Measurements from ENCODE around the gene AADACL4.
"Not testable (repeated sequence)": the region's sequence is repeated elsewhere in the genome, so short reads cannot be mapped to it uniquely, and the experiment has no call there.

Gene AADACL4

DNA sequence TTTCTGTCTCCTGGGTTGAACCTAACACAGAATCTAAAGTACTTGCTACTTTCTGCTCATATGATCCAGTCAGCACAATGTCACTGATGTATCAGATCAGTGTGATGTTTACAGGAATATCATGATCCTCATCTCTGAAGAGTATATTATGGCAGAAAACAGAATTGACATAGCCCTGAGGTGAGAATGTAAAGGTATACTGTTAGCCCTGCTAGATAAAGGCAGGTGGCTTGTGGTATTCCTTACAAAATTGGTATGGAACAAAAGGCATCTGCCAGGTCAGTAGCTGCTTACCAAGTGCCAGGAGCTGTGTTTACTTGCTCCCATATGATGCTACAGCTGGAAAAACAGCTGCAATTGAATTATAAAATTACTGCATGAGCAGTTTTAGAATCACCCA is 30.5 kb downstream of the AADACL4 start:
- Histone ChIP-seq H3K27me3 (ENCODE audit: control insufficient read depth, low read length) (no peaks in the 10 kb centered on the region), H3K9me2 (replicated peaks; ENCODE audit: control insufficient read depth, low read length) (no peaks in the 10 kb centered on the region), H3K4me3 (ENCODE audit: low read length) (no peak overlapping the region), H3K79me2 (ENCODE audit: control insufficient read depth, low read length) (no peaks in the 10 kb centered on the region), H3K4me1 (ENCODE audit: control insufficient read depth, low read length) (no peaks in the 10 kb centered on the region), H3F3A (ENCODE audit: control insufficient read depth, insufficient read depth) (no peaks in the 10 kb centered on the region), H3K9me3 (ENCODE audit: control insufficient read depth, insufficient read depth, low read length) (no peaks in the 10 kb centered on the region), H3K36me3 (ENCODE audit: control insufficient read depth, low read length) (no peaks in the 10 kb centered on the region), H3K4me2 (ENCODE audit: low read length) (no peak overlapping the region), H4K20me1 (ENCODE audit: control insufficient read depth, insufficient read depth, low read depth, low read length) (no peaks in the 10 kb centered on the region), H3K27ac (ENCODE audit: low read depth, low read length) (no peak overlapping the region)
- TF ChIP-seq, protein P1, sequence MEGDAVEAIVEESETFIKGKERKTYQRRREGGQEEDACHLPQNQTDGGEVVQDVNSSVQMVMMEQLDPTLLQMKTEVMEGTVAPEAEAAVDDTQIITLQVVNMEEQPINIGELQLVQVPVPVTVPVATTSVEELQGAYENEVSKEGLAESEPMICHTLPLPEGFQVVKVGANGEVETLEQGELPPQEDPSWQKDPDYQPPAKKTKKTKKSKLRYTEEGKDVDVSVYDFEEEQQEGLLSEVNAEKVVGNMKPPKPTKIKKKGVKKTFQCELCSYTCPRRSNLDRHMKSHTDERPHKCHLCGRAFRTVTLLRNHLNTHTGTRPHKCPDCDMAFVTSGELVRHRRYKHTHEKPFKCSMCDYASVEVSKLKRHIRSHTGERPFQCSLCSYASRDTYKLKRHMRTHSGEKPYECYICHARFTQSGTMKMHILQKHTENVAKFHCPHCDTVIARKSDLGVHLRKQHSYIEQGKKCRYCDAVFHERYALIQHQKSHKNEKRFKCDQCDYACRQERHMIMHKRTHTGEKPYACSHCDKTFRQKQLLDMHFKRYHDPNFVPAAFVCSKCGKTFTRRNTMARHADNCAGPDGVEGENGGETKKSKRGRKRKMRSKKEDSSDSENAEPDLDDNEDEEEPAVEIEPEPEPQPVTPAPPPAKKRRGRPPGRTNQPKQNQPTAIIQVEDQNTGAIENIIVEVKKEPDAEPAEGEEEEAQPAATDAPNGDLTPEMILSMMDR (IDR thresholded peaks at IDR 0.05; ENCODE audit: low read depth, low read length, poor library complexity, severe bottlenecking) = no peak

DNA sequence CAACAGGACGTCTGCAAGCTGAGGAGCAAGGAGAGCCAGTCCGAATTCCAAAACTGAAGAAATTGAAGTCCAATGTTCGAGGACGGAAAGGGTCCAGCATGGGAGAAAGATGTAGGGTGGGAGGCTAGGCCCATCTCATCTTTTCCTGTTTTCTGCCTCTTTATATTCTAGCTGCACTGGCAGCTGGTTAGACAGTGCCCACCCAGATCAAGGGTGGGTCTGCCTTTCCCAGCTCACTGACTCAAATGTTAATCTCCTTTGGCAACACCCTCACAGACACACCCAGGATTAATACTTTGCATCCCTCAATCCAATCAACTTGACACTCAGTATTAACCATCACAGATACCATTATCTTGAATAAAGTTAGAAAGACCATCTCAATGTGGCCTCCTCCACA is 32.2 kb downstream of the AADACL4 start:
- H3K9me2 ChIP-seq (replicated peaks; ENCODE audit: control insufficient read depth, low read length); H3K36me3 ChIP-seq (ENCODE audit: control insufficient read depth, low read length); H3K4me2 ChIP-seq (ENCODE audit: low read length); H3F3A ChIP-seq (ENCODE audit: control insufficient read depth, insufficient read depth); H3K79me2 ChIP-seq (ENCODE audit: control insufficient read depth, low read length); H3K9me3 ChIP-seq (ENCODE audit: control insufficient read depth, insufficient read depth, low read length); H3K27me3 ChIP-seq (ENCODE audit: control insufficient read depth, low read length); H3K4me1 ChIP-seq (ENCODE audit: control insufficient read depth, low read length); H3K27ac ChIP-seq (ENCODE audit: low read depth, low read length); H3K4me3 ChIP-seq (ENCODE audit: low read length); H4K20me1 ChIP-seq (ENCODE audit: control insufficient read depth, insufficient read depth, low read depth, low read length): not testable (repeated sequence)

DNA sequence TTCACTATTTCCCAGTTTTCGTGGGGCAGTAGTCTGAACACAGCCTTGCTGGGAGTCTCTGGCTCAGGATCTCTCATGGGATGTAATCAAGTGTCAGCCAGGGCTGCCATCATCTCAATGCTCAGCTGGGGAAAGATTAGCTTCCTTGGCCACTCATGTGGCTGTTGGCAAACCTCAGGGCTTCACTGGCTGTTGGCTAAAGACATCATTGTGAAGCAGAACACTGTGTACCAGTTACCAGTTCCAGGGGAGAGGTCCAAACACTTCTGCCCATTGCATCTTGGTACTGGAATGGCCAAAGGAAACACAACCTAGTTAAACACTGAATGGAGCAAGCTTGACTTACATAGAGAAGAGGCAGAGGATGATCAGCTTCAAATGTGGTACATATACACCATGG is 33.7 kb downstream of the AADACL4 start:
- H3K4me3 ChIP-seq (ENCODE audit: low read length) = no peak overlapping the region
- no peak for TF ChIP-seq EZH2phosphoT487 (IDR thresholded peaks at IDR 0.05; ENCODE audit: borderline replicate concordance, low read length)
- TF ChIP-seq, protein P1 (IDR thresholded peaks at IDR 0.05; ENCODE audit: low read depth, low read length, poor library complexity, severe bottlenecking) = no peak
- no peaks in the 10 kb centered on the region for H3K27me3 ChIP-seq (ENCODE audit: control insufficient read depth, low read length)
- H3K9me2 ChIP-seq (replicated peaks; ENCODE audit: control insufficient read depth, low read length) = no peaks in the 10 kb centered on the region
- no peak overlapping the region for H3K27ac ChIP-seq (ENCODE audit: low read depth, low read length)
- no peaks in the 10 kb centered on the region for H3K36me3 ChIP-seq (ENCODE audit: control insufficient read depth, low read length)
- no peaks in the 10 kb centered on the region for H3K9me3 ChIP-seq (ENCODE audit: control insufficient read depth, insufficient read depth, low read length)
- H3K4me2 ChIP-seq (ENCODE audit: low read length) = no peak overlapping the region
- H4K20me1 ChIP-seq (ENCODE audit: control insufficient read depth, insufficient read depth, low read depth, low read length) = no peaks in the 10 kb centered on the region
- H3K79me2 ChIP-seq (ENCODE audit: control insufficient read depth, low read length) = no peaks in the 10 kb centered on the region
- no peaks in the 10 kb centered on the region for H3F3A ChIP-seq (ENCODE audit: control insufficient read depth, insufficient read depth)
- no peaks in the 10 kb centered on the region for H3K4me1 ChIP-seq (ENCODE audit: control insufficient read depth, low read length)

DNA sequence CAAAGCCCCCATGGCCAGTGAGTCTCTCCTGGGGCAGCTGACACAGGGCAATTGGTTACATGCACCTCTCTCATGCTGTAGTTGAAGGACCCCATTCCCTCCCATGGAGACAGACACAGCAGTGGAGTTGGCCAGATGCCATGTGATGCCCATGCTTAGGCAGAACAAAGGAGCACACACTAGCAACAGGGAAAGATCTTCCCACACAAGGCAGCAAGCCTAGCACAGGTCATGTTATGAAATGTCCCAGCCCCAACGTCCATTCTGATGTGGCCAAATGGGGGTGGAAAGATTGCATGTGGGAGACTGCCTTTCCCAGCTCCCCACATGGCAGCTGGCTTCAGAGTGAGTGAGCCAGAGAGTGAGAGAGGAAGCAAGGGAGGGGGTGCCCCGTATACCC is 34.5 kb downstream of the AADACL4 start:
- H3F3A ChIP-seq (ENCODE audit: control insufficient read depth, insufficient read depth) = no peaks in the 10 kb centered on the region
- H3K4me3 ChIP-seq (ENCODE audit: low read length) = no peak overlapping the region
- H3K27ac ChIP-seq (ENCODE audit: low read depth, low read length) = no peak overlapping the region
- no peaks in the 10 kb centered on the region for H3K36me3 ChIP-seq (ENCODE audit: control insufficient read depth, low read length)
- H3K27me3 ChIP-seq (ENCODE audit: control insufficient read depth, low read length) = no peaks in the 10 kb centered on the region
- H3K79me2 ChIP-seq (ENCODE audit: control insufficient read depth, low read length) = no peaks in the 10 kb centered on the region
- no peaks in the 10 kb centered on the region for H4K20me1 ChIP-seq (ENCODE audit: control insufficient read depth, insufficient read depth, low read depth, low read length)
- H3K9me3 ChIP-seq (ENCODE audit: control insufficient read depth, insufficient read depth, low read length) = no peaks in the 10 kb centered on the region
- H3K9me2 ChIP-seq (replicated peaks; ENCODE audit: control insufficient read depth, low read length) = no peaks in the 10 kb centered on the region
- no peak for TF ChIP-seq EZH2phosphoT487 (IDR thresholded peaks at IDR 0.05; ENCODE audit: borderline replicate concordance, low read length)
- TF ChIP-seq, protein P1 (IDR thresholded peaks at IDR 0.05; ENCODE audit: low read depth, low read length, poor library complexity, severe bottlenecking) = no peak
- H3K4me1 ChIP-seq (ENCODE audit: control insufficient read depth, low read length) = no peaks in the 10 kb centered on the region
- H3K4me2 ChIP-seq (ENCODE audit: low read length) = no peak overlapping the region
